ENCODE data around the gene PEX16. TPM values are rescaled to one million over a fixed set of nuclear protein-coding genes. Genes with fewer than 3 reads are reported as not detected.
"Not testable (repeated sequence)": the region's sequence is repeated elsewhere in the genome, so short reads cannot be mapped to it uniquely, and the experiment has no call there.

Gene PEX16
- total RNA-seq, 1 donor from 2014 or later: 35.8 TPM

DNA sequence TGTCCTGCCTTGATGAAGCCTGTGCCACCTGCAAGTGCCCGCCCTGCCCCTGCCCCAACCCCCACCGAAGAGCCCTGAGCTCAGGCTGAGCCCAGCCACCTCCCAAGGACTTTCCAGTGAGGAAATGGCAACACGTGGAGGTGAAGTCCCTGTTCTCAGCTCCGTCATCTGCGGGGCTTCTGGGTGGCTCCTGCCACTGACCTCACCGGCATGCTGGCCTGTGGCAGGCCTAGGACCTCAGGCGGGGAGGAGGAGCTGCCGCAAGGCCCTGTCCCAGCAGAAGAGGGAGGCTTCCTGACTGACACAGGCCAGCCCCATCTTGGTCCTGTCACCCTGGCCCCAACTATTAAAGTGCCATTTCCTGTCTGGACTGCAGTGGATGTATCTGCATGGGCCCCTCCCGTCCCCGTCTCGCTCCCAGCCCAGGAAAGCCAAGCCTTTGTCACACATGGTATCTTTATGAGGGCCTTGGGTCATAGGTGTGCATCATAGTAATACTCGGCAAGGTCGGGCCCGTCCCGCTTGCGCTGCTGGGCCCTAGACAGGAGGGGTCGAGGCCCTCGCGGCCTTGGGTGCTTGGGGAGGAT lies 11.5 kb downstream of the PEX16 start:
- TF ChIP-seq, protein P1, sequence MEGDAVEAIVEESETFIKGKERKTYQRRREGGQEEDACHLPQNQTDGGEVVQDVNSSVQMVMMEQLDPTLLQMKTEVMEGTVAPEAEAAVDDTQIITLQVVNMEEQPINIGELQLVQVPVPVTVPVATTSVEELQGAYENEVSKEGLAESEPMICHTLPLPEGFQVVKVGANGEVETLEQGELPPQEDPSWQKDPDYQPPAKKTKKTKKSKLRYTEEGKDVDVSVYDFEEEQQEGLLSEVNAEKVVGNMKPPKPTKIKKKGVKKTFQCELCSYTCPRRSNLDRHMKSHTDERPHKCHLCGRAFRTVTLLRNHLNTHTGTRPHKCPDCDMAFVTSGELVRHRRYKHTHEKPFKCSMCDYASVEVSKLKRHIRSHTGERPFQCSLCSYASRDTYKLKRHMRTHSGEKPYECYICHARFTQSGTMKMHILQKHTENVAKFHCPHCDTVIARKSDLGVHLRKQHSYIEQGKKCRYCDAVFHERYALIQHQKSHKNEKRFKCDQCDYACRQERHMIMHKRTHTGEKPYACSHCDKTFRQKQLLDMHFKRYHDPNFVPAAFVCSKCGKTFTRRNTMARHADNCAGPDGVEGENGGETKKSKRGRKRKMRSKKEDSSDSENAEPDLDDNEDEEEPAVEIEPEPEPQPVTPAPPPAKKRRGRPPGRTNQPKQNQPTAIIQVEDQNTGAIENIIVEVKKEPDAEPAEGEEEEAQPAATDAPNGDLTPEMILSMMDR (IDR thresholded peaks at IDR 0.05): no peak
- TF ChIP-seq POLR2A (IDR thresholded peaks at IDR 0.05) (no peak), POLR2AphosphoS5 (IDR thresholded peaks at IDR 0.05; ENCODE audit: insufficient read depth in 1 of 2, low read depth in 1 of 2) (no peak)
- Histone ChIP-seq H3K9me3 (no peaks in the 10 kb centered on the region), H3K36me3 (peaks cover 0 to 19% of the 10 kb centered on the region in 2 donors), H3K27me3 (no peaks in the 10 kb centered on the region), H3K4me3 (no peak overlapping the region), H3K27ac (no peak overlapping the region), H3K4me1 (peaks cover 27% of the 10 kb centered on the region)
- intact Hi-C loops (cut with DNase I): no loop called here
- DNase-seq (ENCODE audit: extremely low spot score in 2 of 2): no peak

DNA sequence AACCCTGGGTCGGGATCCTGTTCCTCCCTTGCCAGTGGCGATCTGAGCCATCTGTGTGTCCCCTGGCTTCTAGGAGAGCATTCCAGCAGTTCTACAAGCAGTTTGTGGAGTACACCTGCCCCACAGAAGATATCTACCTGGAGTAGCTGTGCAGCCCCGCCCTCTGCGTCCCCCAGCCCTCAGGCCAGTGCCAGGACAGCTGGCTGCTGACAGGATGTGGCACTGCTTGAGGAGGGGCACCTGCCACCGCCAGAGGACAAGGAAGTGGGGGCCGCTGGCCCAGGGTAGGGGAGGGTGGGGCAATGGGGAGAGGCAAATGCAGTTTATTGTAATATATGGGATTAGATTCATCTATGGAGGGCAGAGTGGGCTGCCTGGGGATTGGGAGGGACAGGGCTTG lies 12.1 kb downstream of the PEX16 start:
- DNase-seq (ENCODE audit: extremely low spot score in 2 of 2); intact Hi-C loops (cut with DNase I); H3K9me3 ChIP-seq; H3K27me3 ChIP-seq; H3K27ac ChIP-seq; H3K4me3 ChIP-seq: not testable (repeated sequence)
- H3K36me3 ChIP-seq: peaks cover 0 to 13% of the 10 kb centered on the region in 2 donors
- peaks cover 33% of the 10 kb centered on the region for H3K4me1 ChIP-seq

DNA sequence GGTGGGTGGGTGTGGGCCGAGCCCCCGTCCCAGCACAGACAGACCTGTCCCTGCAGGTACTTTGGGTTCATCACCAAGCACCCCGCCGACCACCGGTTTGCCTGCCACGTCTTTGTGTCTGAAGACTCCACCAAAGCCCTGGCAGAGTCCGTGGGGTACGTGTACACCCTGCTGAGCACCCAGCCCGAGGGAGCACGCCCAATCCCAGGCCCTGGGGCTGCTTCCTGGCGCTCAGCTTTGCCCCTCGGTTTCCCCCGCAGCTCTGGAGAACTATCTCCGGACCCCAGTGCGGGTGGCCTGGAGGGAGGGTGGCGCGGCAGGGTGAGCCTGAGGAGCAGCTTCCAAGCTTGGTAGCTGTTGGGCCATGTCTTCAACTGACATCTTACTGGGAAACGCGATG lies 12.6 kb downstream of the PEX16 start:
- Histone ChIP-seq H3K27ac (no peak overlapping the region), H3K9me3 (no peaks in the 10 kb centered on the region), H3K4me3 (no peak overlapping the region), H3K4me1 (peaks cover 36% of the 10 kb centered on the region), H3K27me3 (no peaks in the 10 kb centered on the region), H3K36me3 (peaks cover 0 to 13% of the 10 kb centered on the region in 2 donors)
- intact Hi-C loops (cut with DNase I): no loop called here
- DNase-seq (ENCODE audit: extremely low spot score in 2 of 2): no peak
- TF ChIP-seq, protein P1 (IDR thresholded peaks at IDR 0.05): no peak
- TF ChIP-seq POLR2AphosphoS5 (IDR thresholded peaks at IDR 0.05; ENCODE audit: insufficient read depth in 1 of 2, low read depth in 1 of 2): no peak

DNA sequence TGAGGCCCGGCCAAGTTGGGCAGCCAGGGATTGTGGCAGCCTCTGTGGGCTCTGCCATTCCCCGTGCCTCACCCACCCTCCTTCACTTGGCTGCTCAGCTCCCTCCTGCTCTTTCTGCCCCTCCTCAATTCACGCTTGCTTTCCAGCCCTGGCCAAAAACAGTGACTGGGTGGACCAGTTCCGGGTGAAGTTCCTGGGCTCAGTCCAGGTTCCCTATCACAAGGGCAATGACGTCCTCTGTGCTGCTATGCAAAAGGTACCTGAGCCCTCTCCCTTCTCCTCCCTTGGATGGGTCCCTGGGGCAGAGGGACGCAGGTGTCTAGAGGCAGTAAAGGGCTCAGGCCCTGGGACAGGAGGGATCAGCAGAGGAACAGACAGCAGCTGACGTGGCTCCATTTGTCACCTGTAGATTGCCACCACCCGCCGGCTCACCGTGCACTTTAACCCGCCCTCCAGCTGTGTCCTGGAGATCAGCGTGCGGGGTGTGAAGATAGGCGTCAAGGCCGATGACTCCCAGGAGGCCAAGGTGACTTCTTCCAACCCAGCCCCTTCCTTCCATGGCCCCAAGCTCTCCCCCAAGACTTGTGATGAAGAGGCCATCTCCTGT lies 13.3 kb downstream of the PEX16 start:
- intact Hi-C loops (cut with DNase I): no loop called here

GRCh38 chr11:45902452-45903380 lies 15.0 kb downstream of the PEX16 start:
- no peak for TF ChIP-seq POLR2A (IDR thresholded peaks at IDR 0.05)
- TF ChIP-seq, protein P1 (IDR thresholded peaks at IDR 0.05): no peak
- TF ChIP-seq POLR2AphosphoS5 (IDR thresholded peaks at IDR 0.05; ENCODE audit: insufficient read depth in 1 of 2, low read depth in 1 of 2): no peak
- intact Hi-C loops (cut with DNase I): no loop called here
- no peak overlapping the region for H3K27ac ChIP-seq
- H3K4me1 ChIP-seq: peaks cover 32% of the 10 kb centered on the region
- no peak overlapping the region for H3K4me3 ChIP-seq
- no peaks in the 10 kb centered on the region for H3K27me3 ChIP-seq
- no peaks in the 10 kb centered on the region for H3K9me3 ChIP-seq
- DNase-seq (ENCODE audit: extremely low spot score in 2 of 2): no peak
- H3K36me3 ChIP-seq: peaks cover 0 to 6% of the 10 kb centered on the region in 2 donors

More for the DNA sequence above, 13.3 kb downstream of the PEX16 start:
- H3K27ac ChIP-seq: no peak overlapping the region
- no peak for DNase-seq (ENCODE audit: extremely low spot score in 2 of 2)
- H3K9me3 ChIP-seq: no peaks in the 10 kb centered on the region
- H3K4me1 ChIP-seq: peaks cover 39% of the 10 kb centered on the region
- peaks cover 0 to 7% of the 10 kb centered on the region in 2 donors for H3K36me3 ChIP-seq
- no peaks in the 10 kb centered on the region for H3K27me3 ChIP-seq
- no peak overlapping the region for H3K4me3 ChIP-seq
- TF ChIP-seq, protein P1 (IDR thresholded peaks at IDR 0.05): no peak
- TF ChIP-seq POLR2AphosphoS5 (IDR thresholded peaks at IDR 0.05; ENCODE audit: insufficient read depth in 1 of 2, low read depth in 1 of 2): no peak
- no peak for TF ChIP-seq POLR2A (IDR thresholded peaks at IDR 0.05)

Data from vagina (tissue), 2 donors.